SK-N-SH (cell line): ENCODE measurements around the gene MXRA8. TPM values are rescaled to one million over a fixed set of nuclear protein-coding genes. Genes with fewer than 3 reads are reported as not detected.

ENCODE experiments used
- CTCF ChIA-PET: fragments of 300-600, 350-600 bp; formaldehyde crosslinking; extraction: SDS; loops from one replicate; lab custom pipeline; 2021; lab: Yijun Ruan, JAX
- POLR2A ChIA-PET: fragments of 350-600 bp; sonication (Branson Sonifier 250); formaldehyde crosslinking; extraction: SDS; loops from one replicate; lab custom pipeline; 2020; ENCODE audit warnings: antibody characterized with exemption, inconsistent platforms; lab: Yijun Ruan, JAX
- DNase-seq: peaks from one replicate; pipeline ENCODE4 v3.0.0; 2012
- H2AFZ ChIP-seq: fragments of 200-600 bp; sonication (generic); 2 replicates; pipeline ENCODE4 v1.8.1; 2016; ENCODE audit warnings: antibody characterized with exemption, mild to moderate bottlenecking, low read depth
- H3F3A ChIP-seq: fragments of 200-600 bp; sonication (generic); replicated peaks from 2 replicates; pipeline ENCODE3; 2016; ENCODE audit warnings: antibody characterized with exemption, mild to moderate bottlenecking; ENCODE audit not compliant: insufficient read depth
- H3K27ac ChIP-seq, 2 experiments: fragments of 200-500 bp in 1 of 2; fragments of 200-600 bp in 1 of 2; sonication (Bioruptor generic) in 1 of 2; sonication (generic), shearing (Covaris generic) in 1 of 2; 2 replicates each; pipeline versions ENCODE4 v1.5.1 to v1.6.1; 2014 to 2016; ENCODE audit warnings: low read depth in 2 of 2, inconsistent platforms in 1 of 2, low read length in 1 of 2, mild to moderate bottlenecking in 1 of 2, mixed read lengths in 1 of 2
- H3K27me3 ChIP-seq: fragments of 200-600 bp; sonication (generic), shearing (Covaris generic); 2 replicates; pipeline ENCODE4 v1.6.1; 2016; ENCODE audit warnings: mixed run types; ENCODE audit not compliant: insufficient read depth
- H3K36me3 ChIP-seq, 2 experiments: fragments of 200-500 bp in 1 of 2; fragments of 200-600 bp in 1 of 2; sonication (Bioruptor generic) in 1 of 2; sonication (generic) in 1 of 2; replicated peaks in 1 of 2; 2 replicates each; pipeline versions ENCODE3 to v1.5.1; 2014 to 2016; ENCODE audit warnings: low read length in 1 of 2, mild to moderate bottlenecking in 1 of 2; ENCODE audit not compliant: insufficient read depth in 2 of 2, control insufficient read depth in 1 of 2
- H3K4me1 ChIP-seq, 2 experiments: fragments of 200-500 bp in 1 of 2; fragments of 200-600 bp in 1 of 2; sonication (Bioruptor generic) in 1 of 2; sonication (generic), shearing (Covaris generic) in 1 of 2; 2 replicates each; pipeline versions ENCODE4 v1.5.1 to v1.6.1; 2014 to 2016; ENCODE audit warnings: low read depth in 1 of 2, low read length in 1 of 2, mixed run types in 1 of 2; ENCODE audit not compliant: insufficient read depth in 2 of 2, control insufficient read depth in 1 of 2
- H3K4me2 ChIP-seq: fragments of 200-600 bp; sonication (generic), shearing (Covaris generic); 2 replicates; pipeline ENCODE4 v1.6.1; 2017; ENCODE audit warnings: mixed run types
- H3K4me3 ChIP-seq, 2 experiments: fragments of 200-500 bp in 1 of 2; fragments of 200-600 bp in 1 of 2; sonication (Bioruptor generic) in 1 of 2; sonication (generic), shearing (Covaris generic) in 1 of 2; 2 replicates each; pipeline versions ENCODE4 v1.5.1 to v1.8.1; 2014 to 2016; ENCODE audit warnings: low read depth in 2 of 2, inconsistent platforms in 1 of 2, low read length in 1 of 2, mild to moderate bottlenecking in 1 of 2, mixed read lengths in 1 of 2, moderate library complexity in 1 of 2
- H3K79me2 ChIP-seq: fragments of 200-600 bp; sonication (generic); 2 replicates; pipeline ENCODE4 v1.8.1; 2017; ENCODE audit warnings: mild to moderate bottlenecking; ENCODE audit not compliant: insufficient read depth
- H3K9ac ChIP-seq: fragments of 200-600 bp; sonication (generic); 2 replicates; pipeline ENCODE4 v1.6.1; 2017; ENCODE audit warnings: mixed run types
- H3K9me2 ChIP-seq: fragments of 200-600 bp; sonication (generic); 2 replicates; pipeline ENCODE4 v1.6.1; 2017; ENCODE audit warnings: mixed run types
- H3K9me3 ChIP-seq: fragments of 200-600 bp; sonication (generic); 2 replicates; pipeline ENCODE4 v1.6.1; 2017; ENCODE audit warnings: mixed run types, mild to moderate bottlenecking, moderate library complexity
- H4K20me1 ChIP-seq: fragments of 200-600 bp; sonication (generic); 2 replicates; pipeline ENCODE4 v1.6.1; 2017; ENCODE audit warnings: mild to moderate bottlenecking, mixed run types; ENCODE audit not compliant: insufficient read depth
- EZH2phosphoT487 ChIP-seq: fragments of 200-600 bp; sonication (generic); IDR thresholded peaks from 2 replicates; pipeline ENCODE4 v1.6.1; 2017; ENCODE audit warnings: low read depth, mixed run types, mild to moderate bottlenecking, antibody characterized with exemption, moderate library complexity, borderline replicate concordance
- GATA2 ChIP-seq: sonication (generic); formaldehyde crosslinking; IDR thresholded peaks from 2 replicates; pipeline ENCODE4 v1.5.0; 2020; ENCODE audit warnings: mild to moderate bottlenecking, missing genetic modification reagents
- MAX ChIP-seq: IDR thresholded peaks from 2 replicates; pipeline ENCODE4 v1.4.0; 2012; ENCODE audit warnings: low read depth
- MXI1 ChIP-seq: IDR thresholded peaks from 2 replicates; pipeline ENCODE4 v1.6.1; 2012; ENCODE audit warnings: mild to moderate bottlenecking, low read depth, low read length, improper control_type of control experiment
- NRF1 ChIP-seq: IDR thresholded peaks from 2 replicates; pipeline ENCODE4 v1.6.1; 2012; ENCODE audit warnings: low read depth, mild to moderate bottlenecking, low read length
- PBX3 ChIP-seq: IDR thresholded peaks from 2 replicates; pipeline ENCODE4; 2012
- RCOR1 ChIP-seq: fragments of 150-350 bp; IDR thresholded peaks from 2 replicates; pipeline ENCODE4 v1.6.1; 2017; ENCODE audit warnings: antibody characterized with exemption, low read length
- REST ChIP-seq: IDR thresholded peaks from 2 replicates; pipeline ENCODE4 v1.6.1; 2012; ENCODE audit warnings: mild to moderate bottlenecking, low read depth, low read length, moderate library complexity
- RFX5 ChIP-seq: IDR thresholded peaks from 2 replicates; pipeline ENCODE4 v1.6.1; 2012; ENCODE audit warnings: mild to moderate bottlenecking, improper control_type of control experiment, low read length
- SMC3 ChIP-seq: IDR thresholded peaks from 2 replicates; pipeline ENCODE4 v1.6.1; 2012; ENCODE audit warnings: low read depth, low read length, improper control_type of control experiment
- TAF1 ChIP-seq: IDR thresholded peaks from 2 replicates; pipeline ENCODE4 v1.6.1; 2012; ENCODE audit warnings: low read depth, mild to moderate bottlenecking, low read length, moderate library complexity, borderline replicate concordance
- ZBTB33 ChIP-seq: IDR thresholded peaks from 2 replicates; pipeline ENCODE4 v1.4.0; 2012; ENCODE audit warnings: low read depth, borderline replicate concordance
- WGBS: methylation state at CpG from one replicate; pipeline ENCODE4 v1.1.6; 2017; ENCODE audit warnings: low lambda C conversion rate; 5-methylcytosine and 5-hydroxymethylcytosine counted together
- polyA plus RNA-seq, 3 experiments: library from polyadenylated mRNA; depleted of rRNA; stranded (reverse); fragments of >200 nt; gene quantifications; 2 replicates each; pipeline ENCODE4 v1.2.3, GENCODE V29; 2012

MXRA8 gene
- polyA plus RNA-seq, 1 of the 3 experiments (the other 2 are of a cell fraction): 2.5 TPM

- no peak for TF ChIP-seq REST
- TF ChIP-seq RFX5: no peak
- TF ChIP-seq RCOR1: no peak
- TF ChIP-seq TAF1: no peak
- TF ChIP-seq MAX: no peak
- TF ChIP-seq PBX3: no peak
- no peak for TF ChIP-seq SMC3
- no peak for TF ChIP-seq EZH2phosphoT487
- no peak for TF ChIP-seq GATA2
These were observed 10.5 kb downstream of the MXRA8 start (continued) for GRCh38 chr1:1347663-1348419.

- Histone ChIP-seq H3F3A (peaks cover 2% of the 10 kb centered on the region), H3K4me1 (peaks cover 0 to 27% of the 10 kb centered on the region in 2 experiments; a peak in 1 of 4 replicates), H3K27me3 (no peaks in the 10 kb centered on the region)
- DNase-seq: no peak
- WGBS: 79% methylated on average over 5 of the region's 10 CpGs
- TF ChIP-seq REST (no peak), RFX5 (no peak), NRF1 (no peak), MXI1 (no peak), ZBTB33 (no peak)
- TF ChIP-seq, all 33 proteins: peak for 0
- Histone ChIP-seq H2AFZ (no peak overlapping the region), H3K79me2 (peaks cover 47% of the 10 kb centered on the region), H3K4me3 (peak overlapping the region; percentile 64 to 87; a peak in 2 of 4 replicates), H3K4me2 (peak overlapping the region; percentile 89), H3K36me3 (no peaks in the 10 kb centered on the region), H3K9me2 (no peaks in the 10 kb centered on the region), H3K9ac (no peak overlapping the region), H3K9me3 (no peaks in the 10 kb centered on the region), H4K20me1 (peaks cover 45% of the 10 kb centered on the region), H3K27ac (no peak overlapping the region)
- ChIA-PET CTCF (interaction anchor here (0.8 to 4.8 kb wide), 7 partner anchors 12 to 224 kb away, joined by 3 to 34 read pairs (median 4); partner anchors contain the start of gene AURKAIP1), POLR2A (interaction anchor here (1.1 to 2.0 kb wide), 2 partner anchors 28 to 67 kb away, joined by 3 to 7 read pairs; partner anchors contain the start of gene AURKAIP1)
These were observed 11.2 kb downstream of the MXRA8 start for GRCh38 chr1:1347026-1347595.
